Neuronal stem cell (in vitro differentiated cells): ENCODE measurements around the gene ATP5MC2.
A peak's percentile ranks its signal among the peaks of the same experiment; 100 is the strongest.

ENCODE experiments used
- DNase-seq: peaks from one replicate; pipeline ENCODE4 v3.0.0-alpha.2; 2013; ENCODE audit warnings: low spot score
- H2AFZ ChIP-seq: one replicate; pipeline ENCODE4 v1.6.1; 2013; ENCODE audit warnings: mild to moderate bottlenecking, low read length, inconsistent platforms
- H2AK5ac ChIP-seq: 2 replicates; pipeline ENCODE4 v1.6.1; 2013; ENCODE audit warnings: low read depth, mild to moderate bottlenecking, inconsistent platforms, low read length, moderate library complexity, mixed read lengths
- H2BK120ac ChIP-seq: 2 replicates; pipeline ENCODE4 v1.6.1; 2013; ENCODE audit warnings: low read depth, mild to moderate bottlenecking, inconsistent platforms, low read length, moderate library complexity, mixed read lengths
- H2BK12ac ChIP-seq: one replicate; pipeline ENCODE4 v1.6.1; 2013; ENCODE audit warnings: low read length, inconsistent platforms
- H2BK15ac ChIP-seq: 2 replicates; pipeline ENCODE4 v1.6.1; 2013; ENCODE audit warnings: mild to moderate bottlenecking, low read length, inconsistent platforms, mixed read lengths
- H2BK5ac ChIP-seq: one replicate; pipeline ENCODE4 v1.6.1; 2013; ENCODE audit warnings: inconsistent platforms, mild to moderate bottlenecking, low read length, moderate library complexity
- H3K14ac ChIP-seq: one replicate; pipeline ENCODE4 v1.6.1; 2013; ENCODE audit warnings: low read length, inconsistent platforms
- H3K18ac ChIP-seq: 2 replicates; pipeline ENCODE4 v1.6.1; 2013; ENCODE audit warnings: low read length, inconsistent platforms
- H3K23ac ChIP-seq: 2 replicates; pipeline ENCODE4 v1.6.1; 2013; ENCODE audit warnings: low read depth, mild to moderate bottlenecking, mixed read lengths, low read length, inconsistent platforms; ENCODE audit not compliant: poor library complexity
- H3K27ac ChIP-seq: replicated peaks from 3 replicates; pipeline ENCODE4 v1.5.1; 2013; ENCODE audit warnings: low read length, inconsistent platforms
- H3K27me3 ChIP-seq, 3 experiments: 2 replicates each; pipeline ENCODE4 v1.6.1; 2013; ENCODE audit warnings: low read length in 3 of 3, mild to moderate bottlenecking in 2 of 3, inconsistent platforms in 1 of 3, low read depth in 1 of 3, mixed read lengths in 1 of 3, moderate library complexity in 1 of 3; ENCODE audit not compliant: control insufficient read depth in 3 of 3, insufficient read depth in 3 of 3
- H3K36me3 ChIP-seq, 2 donors: replicated peaks in 1 of 2; 2 replicates each; pipeline ENCODE4 v1.6.1; 2013; ENCODE audit warnings: low read length in 2 of 2; ENCODE audit not compliant: control insufficient read depth in 2 of 2, insufficient read depth in 2 of 2
- H3K4ac ChIP-seq: 2 replicates; pipeline ENCODE4 v1.6.1; 2013; ENCODE audit warnings: inconsistent platforms, mild to moderate bottlenecking, low read length, moderate library complexity
- H3K4me1 ChIP-seq, 2 donors: 1 replicate in 1 of 2; 2 replicates in 1 of 2; pipeline ENCODE4 v1.6.1; 2013; ENCODE audit warnings: low read length in 2 of 2, low read depth in 1 of 2; ENCODE audit not compliant: control insufficient read depth in 2 of 2, insufficient read depth in 1 of 2
- H3K4me2 ChIP-seq: one replicate; pipeline ENCODE4 v1.6.1; 2013; ENCODE audit warnings: mild to moderate bottlenecking, low read length, inconsistent platforms; ENCODE audit not compliant: insufficient read depth, poor library complexity, severe bottlenecking
- H3K4me3 ChIP-seq, 2 donors: 2 replicates each; pipeline ENCODE4 v1.5.1; 2013; ENCODE audit warnings: low read length in 2 of 2, mild to moderate bottlenecking in 2 of 2, inconsistent platforms in 1 of 2, moderate library complexity in 1 of 2
- H3K79me1 ChIP-seq: one replicate; pipeline ENCODE4 v1.6.1; 2013; ENCODE audit warnings: low read depth, mild to moderate bottlenecking, inconsistent platforms, low read length, moderate library complexity
- H3K9ac ChIP-seq: one replicate; pipeline ENCODE4 v1.6.1; 2013; ENCODE audit warnings: mild to moderate bottlenecking, low read depth, low read length, inconsistent platforms; ENCODE audit not compliant: poor library complexity
- H3K9me3 ChIP-seq, 2 donors: replicated peaks in 1 of 2; 2 replicates each; pipeline versions ENCODE3 to v1.6.1; 2013; ENCODE audit warnings: low read length in 2 of 2, mild to moderate bottlenecking in 2 of 2, inconsistent platforms in 1 of 2, low read depth in 1 of 2, mixed read lengths in 1 of 2, moderate library complexity in 1 of 2; ENCODE audit not compliant: control insufficient read depth in 2 of 2, insufficient read depth in 1 of 2
- H4K8ac ChIP-seq: one replicate; pipeline ENCODE4 v1.6.1; 2013; ENCODE audit warnings: low read depth, mild to moderate bottlenecking, inconsistent platforms, low read length, moderate library complexity
- H4K91ac ChIP-seq: one replicate; pipeline ENCODE4 v1.6.1; 2013; ENCODE audit warnings: low read length, low read depth, mild to moderate bottlenecking, inconsistent platforms; ENCODE audit not compliant: poor library complexity
- WGBS, 2 donors: extraction: QIAGEN DNeasy Blood & Tissue Kit; methylation state at CpG; one replicate each; pipeline ENCODE4 v1.1.7; 2013; ENCODE audit warnings: missing lambda C conversion rate in 2 of 2, mixed read lengths in 1 of 2; ENCODE audit not compliant: insufficient read length in 2 of 2, insufficient replicate concordance in 1 of 2; ENCODE audit errors: extremely low coverage in 2 of 2; 5-methylcytosine and 5-hydroxymethylcytosine counted together

ATP5MC2 gene

DNA sequence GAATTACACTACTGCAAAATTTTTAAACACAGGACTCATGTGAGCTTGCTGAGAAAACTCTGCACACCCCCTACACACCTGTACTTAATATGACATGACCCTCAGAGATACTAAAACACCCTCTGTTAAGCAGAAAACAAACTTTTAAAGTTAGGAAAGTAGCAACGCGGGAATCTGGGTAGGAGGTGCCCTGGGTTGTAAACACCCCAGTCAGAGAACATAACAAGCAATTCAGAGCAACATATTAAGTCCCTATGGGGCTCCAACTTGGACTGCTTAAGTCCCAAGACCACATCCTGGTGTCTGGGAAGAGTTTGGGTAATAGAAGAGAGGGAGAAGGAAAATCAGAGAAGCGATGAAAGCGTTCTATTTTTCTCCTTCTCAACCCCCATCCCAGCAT, 50.9 kb downstream of the ATP5MC2 start:
- Histone ChIP-seq H2BK5ac (no peak overlapping the region), H3K79me1 (no peaks in the 10 kb centered on the region), H3K4me2 (peak overlapping the region; percentile 58), H2AFZ (no peak overlapping the region), H3K18ac (no peak overlapping the region), H3K4me1 (peaks cover 6 to 13% of the 10 kb centered on the region in 2 donors), H3K9ac (no peak overlapping the region), H3K4me3 (peak overlapping the region in 1 of 2 donors; percentile 65), H3K9me3 (no peaks in the 10 kb centered on the region), H3K27ac (no peak overlapping the region), H2BK12ac (no peak overlapping the region), H2BK120ac (no peak overlapping the region), H3K27me3 (no peaks in the 10 kb centered on the region), H3K14ac (no peak overlapping the region), H4K8ac (no peak overlapping the region), H2BK15ac (no peak overlapping the region), H4K91ac (no peak overlapping the region), H3K23ac (no peak overlapping the region), H2AK5ac (no peak overlapping the region), H3K4ac (no peak overlapping the region), H3K36me3 (peaks cover 0 to 5% of the 10 kb centered on the region in 2 donors)
- WGBS, 2 donors: no CpG with 5 or more reads among the region's 4 CpGs
- no peak for DNase-seq

DNA sequence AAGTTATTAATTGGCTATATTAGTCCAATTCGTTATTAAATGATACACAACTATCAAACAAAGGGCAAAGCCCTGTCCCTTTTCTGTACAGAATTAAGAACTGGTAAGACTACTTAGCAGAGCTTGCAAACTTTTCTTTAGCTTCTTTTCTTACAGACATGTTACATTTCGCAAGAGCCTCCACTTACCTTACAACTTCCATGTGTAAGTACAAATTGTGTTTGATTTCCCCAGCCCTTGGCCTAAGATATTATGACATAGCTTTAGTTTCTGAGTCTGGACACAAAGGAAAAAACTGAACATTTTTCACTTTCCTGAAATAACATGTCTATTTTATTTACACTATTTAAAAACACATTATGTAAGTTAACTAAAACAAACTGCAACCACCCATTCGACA, 51.4 kb downstream of the ATP5MC2 start:
- Histone ChIP-seq H2AK5ac (no peak overlapping the region), H4K8ac (no peak overlapping the region), H2BK5ac (no peak overlapping the region), H3K36me3 (peaks cover 0 to 5% of the 10 kb centered on the region in 2 donors), H3K4me2 (no peak overlapping the region), H3K4ac (no peak overlapping the region), H3K14ac (no peak overlapping the region), H3K23ac (no peak overlapping the region), H2AFZ (no peak overlapping the region), H3K9me3 (no peaks in the 10 kb centered on the region), H3K18ac (no peak overlapping the region), H3K27ac (no peak overlapping the region), H3K4me3 (peak overlapping the region in 1 of 2 donors; percentile 65), H2BK15ac (no peak overlapping the region), H4K91ac (no peak overlapping the region), H3K9ac (no peak overlapping the region), H3K4me1 (peaks cover 6 to 13% of the 10 kb centered on the region in 2 donors), H2BK120ac (no peak overlapping the region), H3K79me1 (no peaks in the 10 kb centered on the region), H3K27me3 (no peaks in the 10 kb centered on the region), H2BK12ac (no peak overlapping the region)
- DNase-seq: no peak
- no CpG with 5 or more reads among the region's 3 CpGs for WGBS, 2 donors

DNA sequence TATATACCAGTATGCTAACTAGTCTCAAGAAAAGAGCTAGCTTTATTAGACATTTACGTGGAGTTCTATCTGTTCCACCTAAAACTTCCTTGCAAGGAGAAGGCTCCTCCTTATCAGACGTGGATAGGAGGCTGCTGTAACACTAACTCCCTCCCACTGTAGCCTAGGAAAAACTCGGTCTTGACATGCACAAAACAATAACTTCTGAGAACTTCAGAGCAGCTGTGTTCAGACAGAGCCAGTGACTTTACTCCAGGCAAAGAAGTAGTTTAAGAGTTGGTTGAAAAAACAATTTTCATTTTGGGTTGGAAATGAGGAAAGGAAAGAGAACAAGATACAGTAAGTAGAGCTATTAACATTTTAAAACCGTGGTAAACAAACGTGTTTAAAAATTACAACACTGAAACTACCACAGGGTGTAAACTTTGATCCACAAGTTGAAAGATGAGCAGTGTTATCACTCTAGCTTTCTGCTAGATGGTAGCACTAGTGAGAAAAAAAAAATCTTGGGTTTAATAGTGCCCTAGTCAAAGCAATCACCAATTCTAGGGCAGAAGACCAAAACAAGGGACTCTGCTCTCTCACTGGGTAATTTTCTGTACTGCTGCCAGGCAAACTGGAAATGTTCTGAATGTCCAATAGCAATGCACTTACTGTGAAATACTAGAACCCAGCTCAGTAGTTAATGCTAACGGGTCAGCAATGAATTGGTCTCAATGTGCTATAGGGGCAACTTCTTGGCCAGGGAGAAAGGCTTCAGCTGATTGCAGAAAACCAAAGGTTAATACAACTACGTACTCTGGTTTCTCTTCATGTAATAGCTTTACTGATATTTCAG, 52.1 kb downstream of the ATP5MC2 start:
- no peak overlapping the region for H2BK120ac ChIP-seq
- H3K4ac ChIP-seq: no peak overlapping the region
- H3K27ac ChIP-seq: no peak overlapping the region
- H2BK12ac ChIP-seq: no peak overlapping the region
- H3K36me3 ChIP-seq: peaks cover 0 to 5% of the 10 kb centered on the region in 2 donors
- no peak overlapping the region for H2BK5ac ChIP-seq
- H3K18ac ChIP-seq: no peak overlapping the region
- no peak for DNase-seq
- no peak overlapping the region for H3K14ac ChIP-seq
- no peak overlapping the region for H3K23ac ChIP-seq
- H3K79me1 ChIP-seq: no peaks in the 10 kb centered on the region
- H4K91ac ChIP-seq: no peak overlapping the region
- no peaks in the 10 kb centered on the region for H3K27me3 ChIP-seq
- H3K4me3 ChIP-seq: peak overlapping the region in 1 of 2 donors; percentile 65
- no peak overlapping the region for H3K4me2 ChIP-seq
- H3K9me3 ChIP-seq: no peaks in the 10 kb centered on the region
- no peak overlapping the region for H2AFZ ChIP-seq
- H3K9ac ChIP-seq: no peak overlapping the region
- H4K8ac ChIP-seq: no peak overlapping the region
- no peak overlapping the region for H2BK15ac ChIP-seq
- H2AK5ac ChIP-seq: no peak overlapping the region
- no CpG with 5 or more reads among the region's 7 CpGs for WGBS, 2 donors
- peaks cover 6 to 13% of the 10 kb centered on the region in 2 donors for H3K4me1 ChIP-seq

DNA sequence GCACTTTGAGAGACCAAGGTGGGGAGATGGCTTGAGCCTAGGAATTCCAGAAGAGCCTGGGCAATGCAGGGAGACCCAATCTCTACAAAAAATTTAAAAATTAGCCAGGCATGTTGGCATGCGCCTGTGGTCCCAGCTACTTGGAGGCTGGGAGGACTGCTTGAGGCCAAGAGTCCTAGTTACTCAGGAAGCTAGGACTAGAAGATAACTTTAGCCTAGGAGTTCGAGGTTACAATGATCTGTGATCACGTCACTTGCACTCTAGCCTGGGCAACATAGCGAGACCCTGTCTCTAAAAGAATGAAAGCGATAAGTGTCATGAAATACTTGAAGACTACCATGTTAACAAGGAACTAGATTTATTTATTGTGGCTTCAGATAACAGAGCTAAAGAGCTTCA, 53.2 kb downstream of the ATP5MC2 start:
- Histone ChIP-seq H3K4me2 (no peak overlapping the region), H3K9me3 (no peaks in the 10 kb centered on the region), H2BK15ac (no peak overlapping the region), H4K8ac (no peak overlapping the region), H3K4me3 (no peak overlapping the region), H3K4ac (no peak overlapping the region), H3K36me3 (peaks cover 0 to 5% of the 10 kb centered on the region in 2 donors), H2AFZ (no peak overlapping the region), H3K9ac (no peak overlapping the region), H2BK12ac (no peak overlapping the region), H2AK5ac (no peak overlapping the region), H3K27ac (no peak overlapping the region), H3K79me1 (no peaks in the 10 kb centered on the region), H3K23ac (no peak overlapping the region), H3K14ac (no peak overlapping the region), H4K91ac (no peak overlapping the region), H2BK5ac (no peak overlapping the region), H3K4me1 (peaks cover 6 to 13% of the 10 kb centered on the region in 2 donors), H3K27me3 (no peaks in the 10 kb centered on the region), H2BK120ac (no peak overlapping the region), H3K18ac (no peak overlapping the region)
- WGBS, 2 donors: no CpG with 5 or more reads among the region's 5 CpGs
- DNase-seq: no peak
